Astrocyte (in vitro differentiated cells and primary cell): ENCODE measurements around the gene OVCA2. TPM values are rescaled to one million over a fixed set of nuclear protein-coding genes. Genes with fewer than 3 reads are reported as not detected.
A peak's percentile ranks its signal among the peaks of the same experiment; 100 is the strongest.

Experiments used
- DNase-seq: peaks from one replicate; pipeline ENCODE4 v3.0.0-alpha.2; 2010; ENCODE audit warnings: low read depth
- FAIRE-seq: peaks from 2 replicates; lab custom pipeline; 2011; peaks lifted over from hg19 to GRCh38; lab: Jason Lieb, UNC
- H2AFZ ChIP-seq: 2 replicates; pipeline ENCODE4 v1.6.0; 2012; ENCODE audit warnings: low read depth, low read length, inconsistent platforms
- H3K27ac ChIP-seq: 2 replicates; pipeline ENCODE4 v1.5.1; 2011; ENCODE audit warnings: low read depth, low read length, inconsistent platforms
- H3K27me3 ChIP-seq: 2 replicates; pipeline ENCODE4 v1.6.0; 2011; ENCODE audit warnings: low read length, inconsistent platforms; ENCODE audit not compliant: insufficient read depth
- H3K36me3 ChIP-seq: 2 replicates; pipeline ENCODE4 v1.5.1; 2011; ENCODE audit warnings: low read length, inconsistent platforms; ENCODE audit not compliant: insufficient read depth
- H3K4me1 ChIP-seq: 2 replicates; pipeline ENCODE4 v1.5.1; 2011; ENCODE audit warnings: low read length, inconsistent platforms; ENCODE audit not compliant: insufficient read depth
- H3K4me2 ChIP-seq: 2 replicates; pipeline ENCODE4 v1.6.0; 2012; ENCODE audit warnings: low read length, inconsistent platforms
- H3K4me3 ChIP-seq: 2 replicates; pipeline ENCODE4 v1.5.1; 2011; ENCODE audit warnings: low read depth, mild to moderate bottlenecking, low read length, inconsistent platforms; ENCODE audit not compliant: insufficient read depth
- H3K79me2 ChIP-seq: 2 replicates; pipeline ENCODE4 v1.6.0; 2012; ENCODE audit warnings: mild to moderate bottlenecking, low read length, inconsistent platforms; ENCODE audit not compliant: insufficient read depth
- H3K9ac ChIP-seq: 2 replicates; pipeline ENCODE4 v1.6.0; 2012; ENCODE audit warnings: mild to moderate bottlenecking, low read length, inconsistent platforms
- H3K9me3 ChIP-seq: 2 replicates; pipeline ENCODE4 v1.5.1; 2012; ENCODE audit warnings: low read depth, mild to moderate bottlenecking, low read length, inconsistent platforms; ENCODE audit not compliant: insufficient read depth
- H4K20me1 ChIP-seq: 2 replicates; pipeline ENCODE4 v1.6.0; 2012; ENCODE audit warnings: low read length, inconsistent platforms; ENCODE audit not compliant: insufficient read depth
- H3K27ac Mint-ChIP-seq: one replicate; pipeline ENCODE4 v1.8.0; 2021; ENCODE audit warnings: mild to moderate bottlenecking, mixed read lengths; ENCODE audit not compliant: unreplicated experiment
- H3K27me3 Mint-ChIP-seq: one replicate; pipeline ENCODE4 v1.8.0; 2021; ENCODE audit warnings: low read depth, mixed read lengths; ENCODE audit not compliant: unreplicated experiment
- H3K36me3 Mint-ChIP-seq: one replicate; pipeline ENCODE4 v1.8.0; 2021; ENCODE audit warnings: low read depth, mixed read lengths; ENCODE audit not compliant: unreplicated experiment
- H3K4me1 Mint-ChIP-seq: one replicate; pipeline ENCODE4 v1.8.0; 2021; ENCODE audit warnings: low read depth, mixed read lengths; ENCODE audit not compliant: unreplicated experiment
- H3K4me3 Mint-ChIP-seq: one replicate; pipeline ENCODE4 v1.8.0; 2021; ENCODE audit warnings: mild to moderate bottlenecking, moderate library complexity, mixed read lengths; ENCODE audit not compliant: unreplicated experiment
- H3K9me3 Mint-ChIP-seq: one replicate; pipeline ENCODE4 v1.8.0; 2021; ENCODE audit warnings: mild to moderate bottlenecking, mixed read lengths; ENCODE audit not compliant: unreplicated experiment
- CTCF ChIP-seq: IDR thresholded peaks from 2 replicates; pipeline ENCODE4 v1.5.1; 2011; ENCODE audit warnings: low read depth, mild to moderate bottlenecking, inconsistent platforms, low read length, moderate library complexity; ENCODE audit not compliant: insufficient read depth
- EZH2 ChIP-seq: IDR thresholded peaks from 2 replicates; pipeline ENCODE4 v1.6.1; 2012; ENCODE audit warnings: mild to moderate bottlenecking, low read length, inconsistent platforms; ENCODE audit not compliant: insufficient read depth
- total RNA-seq: library from RNA; stranded (reverse); gene quantifications from 2 replicates; pipeline ENCODE4 v1.2.1, GENCODE V29; 2021

The OVCA2 gene
- total RNA-seq, 1 donor from 2014 or later: 36.8 TPM

- Histone ChIP-seq H3K27ac (no peak overlapping the region), H3K79me2 (peaks cover 11% of the 10 kb centered on the region), H3K9ac (no peak overlapping the region), H3K4me3 (no peak overlapping the region), H4K20me1 (no peaks in the 10 kb centered on the region), H3K4me1 (peaks cover 20% of the 10 kb centered on the region), H2AFZ (no peak overlapping the region), H3K27me3 (peaks cover 23% of the 10 kb centered on the region), H3K4me2 (no peak overlapping the region), H3K9me3 (no peaks in the 10 kb centered on the region), H3K36me3 (no peaks in the 10 kb centered on the region)
- Mint-ChIP-seq H3K36me3 (peaks cover 1% of the 10 kb centered on the region), H3K9me3 (peaks cover 3% of the 10 kb centered on the region), H3K27me3 (peaks cover 31% of the 10 kb centered on the region), H3K4me3 (no peak overlapping the region), H3K27ac (no peak overlapping the region), H3K4me1 (peaks cover 2% of the 10 kb centered on the region)
- FAIRE-seq (no peak), DNase-seq (peak; percentile 49)
- TF ChIP-seq CTCF: no peak
Observed at GRCh38 chr17:2027528-2028233, 14.1 kb upstream of the OVCA2 start.

- no peak overlapping the region for H3K4me3 ChIP-seq
- H4K20me1 ChIP-seq: peaks cover 2% of the 10 kb centered on the region
- H3K27me3 ChIP-seq: peaks cover 19% of the 10 kb centered on the region
- Mint-ChIP-seq H3K4me1 (peaks cover 3% of the 10 kb centered on the region), H3K36me3 (peaks cover 1% of the 10 kb centered on the region), H3K9me3 (peaks cover 3% of the 10 kb centered on the region), H3K27me3 (peaks cover 27% of the 10 kb centered on the region), H3K4me3 (no peak overlapping the region), H3K27ac (no peak overlapping the region)
- H2AFZ ChIP-seq: no peak overlapping the region
- H3K9me3 ChIP-seq: no peaks in the 10 kb centered on the region
- H3K27ac ChIP-seq: no peak overlapping the region
- H3K4me2 ChIP-seq: no peak overlapping the region
- no peak for FAIRE-seq
- H3K36me3 ChIP-seq: no peaks in the 10 kb centered on the region
- no peak for TF ChIP-seq EZH2
- TF ChIP-seq CTCF: no peak
- H3K9ac ChIP-seq: no peak overlapping the region
- H3K79me2 ChIP-seq: peaks cover 11% of the 10 kb centered on the region
- no peak for DNase-seq
- peaks cover 20% of the 10 kb centered on the region for H3K4me1 ChIP-seq
Observed at GRCh38 chr17:2028234-2028614, 13.6 kb upstream of the OVCA2 start.

- peaks cover 27% of the 10 kb centered on the region for H3K27me3 Mint-ChIP-seq
- H3K4me1 Mint-ChIP-seq: peaks cover 5% of the 10 kb centered on the region
- H3K9ac ChIP-seq: no peak overlapping the region
- TF ChIP-seq EZH2 (no peak), CTCF (no peak)
- no peak overlapping the region for H3K4me2 ChIP-seq
- FAIRE-seq (no peak), DNase-seq (no peak)
- peaks cover 4% of the 10 kb centered on the region for H4K20me1 ChIP-seq
- no peak overlapping the region for H3K27ac Mint-ChIP-seq
- no peak overlapping the region for H3K4me3 Mint-ChIP-seq
- H3K9me3 Mint-ChIP-seq: peaks cover 3% of the 10 kb centered on the region
- peaks cover 16% of the 10 kb centered on the region for H3K27me3 ChIP-seq
- no peak overlapping the region for H3K27ac ChIP-seq
- H3K79me2 ChIP-seq: peaks cover 11% of the 10 kb centered on the region
- no peaks in the 10 kb centered on the region for H3K9me3 ChIP-seq
- H2AFZ ChIP-seq: no peak overlapping the region
- no peaks in the 10 kb centered on the region for H3K36me3 ChIP-seq
- peaks cover 20% of the 10 kb centered on the region for H3K4me1 ChIP-seq
- peaks cover 1% of the 10 kb centered on the region for H3K36me3 Mint-ChIP-seq
- no peak overlapping the region for H3K4me3 ChIP-seq
Observed at GRCh38 chr17:2028737-2029136, 13.1 kb upstream of the OVCA2 start.
